Measurements from ENCODE around the gene AGTRAP.

AGTRAP gene

GRCh38 chr1:11779715-11780379, 43.9 kb downstream of the AGTRAP start:
- TF ChIP-seq CTCF (conservative IDR thresholded peaks at IDR 0.05; ENCODE audit: control insufficient read depth, insufficient read depth, low read depth, low read length), result no peak
- H3K4me3 ChIP-seq (ENCODE audit: control insufficient read depth, low read depth, low read length), result no peak overlapping the region
- no peak for DNase-seq (ENCODE audit: low read depth)

DNA sequence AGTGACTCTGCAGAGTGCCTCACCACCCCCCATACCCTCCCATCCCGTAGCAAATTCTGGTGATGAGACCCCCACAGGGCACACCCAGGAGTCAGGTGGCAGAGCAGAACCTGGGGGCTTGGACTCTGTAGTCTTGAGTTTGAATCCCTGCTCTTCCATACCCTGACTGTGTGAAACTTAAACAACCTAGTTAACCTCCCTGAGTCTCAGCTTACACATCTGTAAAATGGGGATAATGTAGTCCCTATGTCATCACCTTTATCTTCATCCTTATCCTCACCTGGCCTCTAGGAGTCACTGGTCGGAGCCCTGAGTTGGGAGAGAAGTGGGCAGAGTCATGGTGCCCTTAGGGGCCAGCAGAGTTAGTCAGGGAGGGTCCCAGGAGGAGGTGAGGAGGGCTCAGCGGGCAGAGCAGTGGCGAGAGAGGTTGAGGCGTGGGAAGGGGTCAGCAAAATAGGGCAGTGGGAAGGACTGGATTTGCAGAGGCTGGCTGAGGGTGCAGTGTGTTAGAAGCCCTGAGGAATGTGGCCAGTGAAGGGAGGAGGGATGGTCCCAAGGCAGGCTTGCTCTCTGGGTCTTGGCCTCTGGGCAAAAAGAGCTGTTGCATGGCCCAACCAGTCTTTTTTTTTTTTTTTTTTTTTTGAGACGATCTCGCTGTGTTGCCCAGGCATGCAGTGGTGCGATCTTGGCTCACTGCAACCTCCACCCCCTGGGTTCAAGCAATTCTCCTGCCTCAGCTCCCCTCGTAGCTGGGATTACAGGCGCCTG, 44.6 kb downstream of the AGTRAP start:
- H3K4me3 ChIP-seq (ENCODE audit: control insufficient read depth, low read depth, low read length), result no peak overlapping the region
- TF ChIP-seq CTCF (conservative IDR thresholded peaks at IDR 0.05; ENCODE audit: control insufficient read depth, insufficient read depth, low read depth, low read length), result no peak
- DNase-seq (ENCODE audit: low read depth), result no peak

DNA sequence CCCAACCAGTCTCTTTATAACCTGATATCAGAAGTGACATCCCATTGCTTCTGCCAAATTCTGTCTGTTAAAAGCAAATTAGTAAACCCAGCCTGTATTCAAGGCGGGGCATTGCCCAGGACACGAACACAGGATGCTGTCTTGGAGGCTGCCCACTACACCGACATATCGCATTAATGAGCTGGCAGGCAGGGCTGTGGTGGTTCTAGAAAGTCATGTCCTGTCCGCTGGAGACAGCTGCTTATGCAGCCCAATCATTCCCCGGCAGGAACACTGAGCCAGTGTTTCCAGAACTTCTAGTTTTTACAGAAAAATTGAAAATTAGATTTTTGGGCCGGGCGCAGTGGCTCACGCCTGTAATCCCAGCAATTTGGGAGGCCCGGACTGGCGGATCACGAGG, 45.4 kb downstream of the AGTRAP start:
- no peak for TF ChIP-seq CTCF (conservative IDR thresholded peaks at IDR 0.05; ENCODE audit: control insufficient read depth, insufficient read depth, low read depth, low read length)
- no peak for DNase-seq (ENCODE audit: low read depth)
- H3K4me3 ChIP-seq (ENCODE audit: control insufficient read depth, low read depth, low read length), result no peak overlapping the region

- TF ChIP-seq CTCF (conservative IDR thresholded peaks at IDR 0.05; ENCODE audit: control insufficient read depth, insufficient read depth, low read depth, low read length), result no peak
- DNase-seq (ENCODE audit: low read depth), result no peak
- no peak overlapping the region for H3K4me3 ChIP-seq (ENCODE audit: control insufficient read depth, low read depth, low read length)
Measured at GRCh38 chr1:11782127-11782708, 46.3 kb downstream of the AGTRAP start.

- no peak for DNase-seq (ENCODE audit: low read depth)
- H3K4me3 ChIP-seq (ENCODE audit: control insufficient read depth, low read depth, low read length), result no peak overlapping the region
- no peak for TF ChIP-seq CTCF (conservative IDR thresholded peaks at IDR 0.05; ENCODE audit: control insufficient read depth, insufficient read depth, low read depth, low read length)
Measured at GRCh38 chr1:11783556-11783955, 47.6 kb downstream of the AGTRAP start.

- no peak for DNase-seq (ENCODE audit: low read depth)
- no peak for TF ChIP-seq CTCF (conservative IDR thresholded peaks at IDR 0.05; ENCODE audit: control insufficient read depth, insufficient read depth, low read depth, low read length)
- no peak overlapping the region for H3K4me3 ChIP-seq (ENCODE audit: control insufficient read depth, low read depth, low read length)
Measured at GRCh38 chr1:11784256-11784992, 48.5 kb downstream of the AGTRAP start.

Measured in fibroblast of mammary gland (primary cell).